ENCODE measurements around the gene CBLL1. TPM values are rescaled to one million over a fixed set of nuclear protein-coding genes. Genes with fewer than 3 reads are reported as not detected.
A peak's percentile ranks its signal among the peaks of the same experiment; 100 is the strongest.

The CBLL1 gene
- total and polyA plus RNA-seq, 2 donors from 2014 or later, result 5.6 to 22.4 TPM

DNA sequence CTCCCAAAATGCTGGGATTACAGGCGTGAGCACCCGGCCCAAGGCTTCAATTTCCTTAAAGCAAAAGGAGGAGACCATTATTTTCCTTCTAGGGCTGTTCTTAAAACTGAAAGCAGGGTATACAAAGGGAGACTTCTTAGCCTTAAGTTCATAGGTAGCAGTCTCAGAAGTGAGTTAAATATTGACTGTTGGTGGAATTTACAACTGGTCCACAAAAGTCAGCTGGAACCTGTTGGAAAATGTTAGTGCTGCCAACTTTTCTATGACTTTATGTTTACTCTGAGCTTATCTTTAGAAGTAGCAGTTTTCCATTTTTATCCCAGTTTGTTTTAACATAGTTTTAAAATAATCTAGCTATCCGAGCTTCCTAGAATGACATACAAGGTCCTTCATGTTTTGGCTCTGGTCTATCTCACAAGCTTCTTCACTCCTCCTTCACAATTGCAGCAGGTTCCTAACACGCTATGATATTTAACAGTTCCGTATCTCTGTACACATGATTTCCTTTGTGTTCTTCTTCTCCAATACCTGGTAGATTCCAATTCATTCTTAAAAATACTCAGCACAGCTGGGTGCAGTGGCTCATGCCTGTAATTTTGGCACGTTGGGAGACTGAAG lies 55.8 kb downstream of the CBLL1 start:
- peak; percentile 17 for FAIRE-seq

GRCh38 chr7:107803009-107803610 lies 59.2 kb downstream of the CBLL1 start, which contains the start of gene SLC26A3:
Gene SLC26A3 (minus strand): TSS chr7:107803223. CDS start chr7:107794509, 8,714 bp downstream.
- Histone ChIP-seq H3K4me1 (ENCODE audit: control insufficient read depth in 2 of 3, insufficient read depth in 2 of 3, low read depth in 1 of 3, low read length in 3 of 3) (peaks cover 0 to 3% (median 0%) of the 10 kb centered on the region in 3 donors), H3K27ac (ENCODE audit: low read depth in 2 of 2, low read length in 2 of 2) (no peak within 1 kb of the TSS), H3K4me3 (ENCODE audit: low read length in 3 of 3) (no peak within 1 kb of the TSS), H3K27me3 (ENCODE audit: control insufficient read depth, insufficient read depth, low read length) (no peaks in the 10 kb centered on the region), H3K9ac (ENCODE audit: low read length in 3 of 3) (no peak within 1 kb of the TSS), H3K9me3 (ENCODE audit: control insufficient read depth in 2 of 3, insufficient read depth in 1 of 3, low read length in 3 of 3) (no peaks in the 10 kb centered on the region), H3K36me3 (ENCODE audit: control insufficient read depth in 2 of 3, insufficient read depth in 3 of 3, low read length in 3 of 3) (no peaks in the 10 kb centered on the region)
- DNase-seq (no peak), FAIRE-seq (no peak)
- intact Hi-C loops (cut with DNase I), result no loop called here
- TF ChIP-seq, protein P1, sequence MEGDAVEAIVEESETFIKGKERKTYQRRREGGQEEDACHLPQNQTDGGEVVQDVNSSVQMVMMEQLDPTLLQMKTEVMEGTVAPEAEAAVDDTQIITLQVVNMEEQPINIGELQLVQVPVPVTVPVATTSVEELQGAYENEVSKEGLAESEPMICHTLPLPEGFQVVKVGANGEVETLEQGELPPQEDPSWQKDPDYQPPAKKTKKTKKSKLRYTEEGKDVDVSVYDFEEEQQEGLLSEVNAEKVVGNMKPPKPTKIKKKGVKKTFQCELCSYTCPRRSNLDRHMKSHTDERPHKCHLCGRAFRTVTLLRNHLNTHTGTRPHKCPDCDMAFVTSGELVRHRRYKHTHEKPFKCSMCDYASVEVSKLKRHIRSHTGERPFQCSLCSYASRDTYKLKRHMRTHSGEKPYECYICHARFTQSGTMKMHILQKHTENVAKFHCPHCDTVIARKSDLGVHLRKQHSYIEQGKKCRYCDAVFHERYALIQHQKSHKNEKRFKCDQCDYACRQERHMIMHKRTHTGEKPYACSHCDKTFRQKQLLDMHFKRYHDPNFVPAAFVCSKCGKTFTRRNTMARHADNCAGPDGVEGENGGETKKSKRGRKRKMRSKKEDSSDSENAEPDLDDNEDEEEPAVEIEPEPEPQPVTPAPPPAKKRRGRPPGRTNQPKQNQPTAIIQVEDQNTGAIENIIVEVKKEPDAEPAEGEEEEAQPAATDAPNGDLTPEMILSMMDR (IDR thresholded peaks at IDR 0.05; ENCODE audit: borderline replicate concordance, extremely low read depth, insufficient read depth), result no peak

More for the DNA sequence above, 55.8 kb downstream of the CBLL1 start:
- Histone ChIP-seq H3K4me1 (ENCODE audit: control insufficient read depth in 2 of 3, insufficient read depth in 2 of 3, low read depth in 1 of 3, low read length in 3 of 3) (peaks cover 0 to 3% (median 0%) of the 10 kb centered on the region in 3 donors), H3K9me3 (ENCODE audit: control insufficient read depth in 2 of 3, insufficient read depth in 1 of 3, low read length in 3 of 3) (no peaks in the 10 kb centered on the region), H3K27ac (ENCODE audit: low read depth in 2 of 2, low read length in 2 of 2) (no peak overlapping the region), H3K36me3 (ENCODE audit: control insufficient read depth in 2 of 3, insufficient read depth in 3 of 3, low read length in 3 of 3) (no peaks in the 10 kb centered on the region), H3K27me3 (ENCODE audit: control insufficient read depth, insufficient read depth, low read length) (no peaks in the 10 kb centered on the region), H3K4me3 (ENCODE audit: low read length in 3 of 3) (no peak overlapping the region), H3K9ac (ENCODE audit: low read length in 3 of 3) (no peak overlapping the region)
- TF ChIP-seq, protein P1 (IDR thresholded peaks at IDR 0.05; ENCODE audit: borderline replicate concordance, extremely low read depth, insufficient read depth), result no peak
- peak in 1 of 5 donors; percentile 37 for DNase-seq
- intact Hi-C loops (cut with DNase I), result no loop called here

- H3K9ac ChIP-seq (ENCODE audit: low read length in 3 of 3), result no peak overlapping the region
- no peaks in the 10 kb centered on the region for H3K9me3 ChIP-seq (ENCODE audit: control insufficient read depth in 2 of 3, insufficient read depth in 1 of 3, low read length in 3 of 3)
- TF ChIP-seq, protein P1 (IDR thresholded peaks at IDR 0.05; ENCODE audit: borderline replicate concordance, extremely low read depth, insufficient read depth), result no peak
- intact Hi-C loops (cut with DNase I), result no loop called here
- H3K4me1 ChIP-seq (ENCODE audit: control insufficient read depth in 2 of 3, insufficient read depth in 2 of 3, low read depth in 1 of 3, low read length in 3 of 3), result no peaks in the 10 kb centered on the region
- H3K27me3 ChIP-seq (ENCODE audit: control insufficient read depth, insufficient read depth, low read length), result no peaks in the 10 kb centered on the region
- no peak overlapping the region for H3K27ac ChIP-seq (ENCODE audit: low read depth in 2 of 2, low read length in 2 of 2)
- no peak overlapping the region for H3K4me3 ChIP-seq (ENCODE audit: low read length in 3 of 3)
- DNase-seq, result no peak
- FAIRE-seq, result no peak
- H3K36me3 ChIP-seq (ENCODE audit: control insufficient read depth in 2 of 3, insufficient read depth in 3 of 3, low read length in 3 of 3), result no peaks in the 10 kb centered on the region
Measured at GRCh38 chr7:107809179-107809578, 65.2 kb downstream of the CBLL1 start.
